Peyer's patch (tissue), 4 donors: ENCODE results near the gene SLC30A2. TPM values are rescaled to one million over a fixed set of nuclear protein-coding genes. Genes with fewer than 3 reads are reported as not detected.

Experiments used
- DNase-seq, 3 donors: peaks; one replicate each; pipeline ENCODE4 v3.0.0-alpha.2; 2017 to 2019
- H3K27ac ChIP-seq, 4 donors: fragments of 200-600 bp; sonication (generic); one replicate each; pipeline ENCODE4 v1.5.1; 2016 to 2019
- H3K27me3 ChIP-seq, 2 donors: fragments of 200-600 bp; sonication (generic); one replicate each; pipeline ENCODE4 v1.5.1; 2019
- H3K36me3 ChIP-seq, 3 donors: fragments of 200-600 bp; sonication (generic); one replicate each; pipeline ENCODE4 v1.5.1; 2016 to 2019
- H3K4me1 ChIP-seq, 4 donors: fragments of 200-600 bp; sonication (generic); one replicate each; pipeline ENCODE4 v1.5.1; 2016 to 2019
- H3K4me3 ChIP-seq, 4 donors: fragments of 200-600 bp; sonication (generic); 1 replicate in 3 of 4; 2 replicates in 1 of 4; pipeline ENCODE4 v1.5.1; 2016 to 2019; ENCODE audit warnings: mild to moderate bottlenecking in 1 of 4
- H3K9me3 ChIP-seq, 4 donors: fragments of 200-600 bp; sonication (generic); one replicate each; pipeline ENCODE4 v1.5.1; 2016 to 2019; ENCODE audit warnings: mild to moderate bottlenecking in 1 of 4
- POLR2A ChIP-seq, 2 donors: fragments of 450-650 bp; IDR thresholded peaks; one replicate each; pipeline ENCODE4 v1.5.1; 2017; ENCODE audit warnings: antibody characterized with exemption in 2 of 2, mild to moderate bottlenecking in 2 of 2, moderate library complexity in 2 of 2
- total RNA-seq, 4 donors: library from RNA; depleted of rRNA; stranded (reverse); fragments of >200 nt; gene quantifications; one replicate each; pipeline ENCODE4 v1.1.0, GENCODE V29; 2016
- TF ChIP-seq, protein P1 (sequence below), 6 experiments: fragments of 450-650 bp in 4 of 6; fragments of 200-600 bp in 2 of 6; sonication (generic) in 1 of 6; IDR thresholded peaks; one replicate each; pipeline ENCODE4 v1.5.1; 2017 to 2019; ENCODE audit warnings: antibody characterized with exemption in 6 of 6, mild to moderate bottlenecking in 3 of 6, moderate library complexity in 1 of 6

Gene SLC30A2
- total RNA-seq, 4 donors from 2014 or later = 0.18 to 13.2 (median 1.7) TPM; not detected in 1

DNA sequence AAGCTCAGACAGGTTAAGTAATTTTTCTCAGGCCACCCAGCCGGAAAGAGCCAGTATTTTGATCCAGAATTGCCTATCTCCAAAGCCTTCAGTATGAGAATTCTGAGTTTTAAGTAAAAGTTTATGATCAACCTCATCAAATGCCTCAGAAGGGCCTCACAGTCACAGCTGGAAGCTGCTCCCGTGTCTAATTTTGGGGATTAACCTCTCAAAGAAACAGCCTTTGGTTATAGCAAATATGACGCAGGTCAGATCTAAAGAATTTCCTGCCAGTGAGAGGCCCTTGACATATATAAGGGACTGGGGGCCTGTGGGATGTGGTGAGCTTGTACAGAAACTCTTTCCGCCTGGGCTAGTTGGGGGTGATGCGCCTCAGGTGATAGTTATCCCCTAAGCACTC is 22.1 kb downstream of the SLC30A2 start:
- TF ChIP-seq, protein P1, sequence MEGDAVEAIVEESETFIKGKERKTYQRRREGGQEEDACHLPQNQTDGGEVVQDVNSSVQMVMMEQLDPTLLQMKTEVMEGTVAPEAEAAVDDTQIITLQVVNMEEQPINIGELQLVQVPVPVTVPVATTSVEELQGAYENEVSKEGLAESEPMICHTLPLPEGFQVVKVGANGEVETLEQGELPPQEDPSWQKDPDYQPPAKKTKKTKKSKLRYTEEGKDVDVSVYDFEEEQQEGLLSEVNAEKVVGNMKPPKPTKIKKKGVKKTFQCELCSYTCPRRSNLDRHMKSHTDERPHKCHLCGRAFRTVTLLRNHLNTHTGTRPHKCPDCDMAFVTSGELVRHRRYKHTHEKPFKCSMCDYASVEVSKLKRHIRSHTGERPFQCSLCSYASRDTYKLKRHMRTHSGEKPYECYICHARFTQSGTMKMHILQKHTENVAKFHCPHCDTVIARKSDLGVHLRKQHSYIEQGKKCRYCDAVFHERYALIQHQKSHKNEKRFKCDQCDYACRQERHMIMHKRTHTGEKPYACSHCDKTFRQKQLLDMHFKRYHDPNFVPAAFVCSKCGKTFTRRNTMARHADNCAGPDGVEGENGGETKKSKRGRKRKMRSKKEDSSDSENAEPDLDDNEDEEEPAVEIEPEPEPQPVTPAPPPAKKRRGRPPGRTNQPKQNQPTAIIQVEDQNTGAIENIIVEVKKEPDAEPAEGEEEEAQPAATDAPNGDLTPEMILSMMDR (IDR thresholded peaks at IDR 0.05) = no peak
- TF ChIP-seq POLR2A (IDR thresholded peaks at IDR 0.05) = no peak
- H3K27ac ChIP-seq = no peak overlapping the region
- no peaks in the 10 kb centered on the region for H3K36me3 ChIP-seq
- H3K27me3 ChIP-seq = no peaks in the 10 kb centered on the region
- no peaks in the 10 kb centered on the region for H3K4me1 ChIP-seq
- no peaks in the 10 kb centered on the region for H3K9me3 ChIP-seq
- no peak overlapping the region for H3K4me3 ChIP-seq
- no peak for DNase-seq

DNA sequence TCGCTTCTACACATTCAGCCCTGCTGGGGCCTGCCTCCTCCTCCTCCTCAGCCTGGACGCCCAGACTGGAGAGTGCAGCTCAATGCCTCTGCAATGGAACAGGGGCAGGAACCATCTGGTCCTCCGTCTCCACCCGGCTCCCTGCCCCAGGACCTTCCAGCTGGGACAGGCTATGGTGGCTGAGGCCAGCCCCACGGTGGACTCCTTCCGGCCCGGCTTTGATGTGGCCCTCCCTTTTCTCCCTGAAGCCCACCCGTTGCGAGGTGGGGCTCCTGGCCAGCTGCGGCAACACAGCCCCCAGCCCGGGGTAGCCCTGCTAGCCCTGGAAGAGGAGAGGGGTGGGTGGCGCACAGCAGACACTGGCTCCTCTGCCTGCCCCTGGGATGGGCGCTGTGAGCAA is 22.9 kb downstream of the SLC30A2 start:
- TF ChIP-seq, protein P1 (IDR thresholded peaks at IDR 0.05) = no peak
- TF ChIP-seq POLR2A (IDR thresholded peaks at IDR 0.05) = no peak
- Histone ChIP-seq H3K27ac (no peak overlapping the region), H3K4me3 (no peak overlapping the region), H3K36me3 (no peaks in the 10 kb centered on the region), H3K27me3 (no peaks in the 10 kb centered on the region), H3K4me1 (no peaks in the 10 kb centered on the region), H3K9me3 (no peaks in the 10 kb centered on the region)
- no peak for DNase-seq

DNA sequence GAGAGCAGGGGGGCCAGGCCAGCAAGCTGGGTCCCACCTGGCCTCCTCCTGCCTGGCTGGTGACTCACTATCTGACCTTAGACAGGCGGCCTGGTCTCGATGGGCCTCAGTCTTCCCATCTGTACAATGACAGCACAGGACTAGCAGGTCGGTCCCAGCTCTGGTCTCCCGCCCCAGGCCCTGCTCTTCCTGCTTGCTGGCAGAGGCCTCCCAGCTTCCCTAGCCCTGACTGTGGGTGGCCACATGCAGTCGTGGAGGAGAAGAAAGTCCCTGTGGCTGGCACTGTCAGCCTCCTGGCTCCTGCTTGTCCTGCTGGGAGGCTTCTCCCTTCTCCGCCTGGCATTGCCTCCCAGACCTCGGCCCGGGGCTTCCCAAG is 23.5 kb downstream of the SLC30A2 start:
- no peak overlapping the region for H3K4me3 ChIP-seq
- no peaks in the 10 kb centered on the region for H3K27me3 ChIP-seq
- H3K36me3 ChIP-seq = no peaks in the 10 kb centered on the region
- no peak overlapping the region for H3K27ac ChIP-seq
- no peaks in the 10 kb centered on the region for H3K4me1 ChIP-seq
- DNase-seq = no peak
- H3K9me3 ChIP-seq = no peaks in the 10 kb centered on the region
- TF ChIP-seq, protein P1 (IDR thresholded peaks at IDR 0.05) = no peak
- no peak for TF ChIP-seq POLR2A (IDR thresholded peaks at IDR 0.05)

DNA sequence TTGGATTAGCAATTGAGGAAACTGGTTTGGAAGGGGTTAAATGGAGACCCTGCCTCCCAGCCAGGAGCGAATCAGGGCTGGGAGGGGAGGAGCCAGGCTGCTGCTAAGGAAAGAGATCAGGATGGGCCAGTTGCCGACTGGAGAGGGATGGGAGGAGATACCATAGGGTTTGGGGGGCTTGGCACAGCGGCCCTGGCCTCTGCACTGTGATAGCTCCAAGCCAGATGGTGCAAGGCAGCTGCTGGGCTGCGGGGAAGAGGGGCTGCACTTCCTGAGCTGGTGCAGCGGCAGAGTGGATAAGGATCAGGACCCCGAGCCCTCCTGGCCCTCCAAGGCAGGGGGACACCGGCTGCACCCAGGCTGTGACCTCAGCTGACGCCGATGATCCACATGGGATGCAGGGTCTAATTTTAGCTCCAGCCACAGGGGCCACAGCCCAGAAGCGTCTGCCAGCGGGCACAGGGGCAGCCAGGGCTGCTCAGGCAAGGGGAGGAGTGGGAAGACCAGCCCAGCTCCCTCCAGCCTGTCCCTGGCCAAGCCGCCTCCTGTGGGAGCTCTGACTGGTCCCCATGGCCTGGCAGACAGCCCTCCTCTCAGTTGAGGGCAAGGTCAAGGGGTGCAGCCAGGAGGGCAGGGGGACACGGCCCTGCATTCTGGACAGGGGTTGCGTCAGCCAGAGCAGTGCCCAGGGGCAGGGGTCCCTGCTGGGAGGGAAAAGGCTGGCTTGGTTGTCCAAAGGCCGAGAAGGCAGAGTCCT is 24.1 kb downstream of the SLC30A2 start, which contains the start of gene EXTL1:
Gene EXTL1 (plus strand): TSS at position 129 of the 757 bp plus-strand sequence. CDS start 872 bp downstream, outside the sequence.
- Histone ChIP-seq H3K27me3 (no peaks in the 10 kb centered on the region), H3K27ac (no peak within 1 kb of the TSS), H3K4me1 (no peaks in the 10 kb centered on the region), H3K9me3 (no peaks in the 10 kb centered on the region), H3K4me3 (peak within 1 kb of the TSS in 1 of 4 donors; percentile 9), H3K36me3 (no peaks in the 10 kb centered on the region)
- DNase-seq = no peak
- TF ChIP-seq, protein P1 (IDR thresholded peaks at IDR 0.05) = no peak
- no peak for TF ChIP-seq POLR2A (IDR thresholded peaks at IDR 0.05)

DNA sequence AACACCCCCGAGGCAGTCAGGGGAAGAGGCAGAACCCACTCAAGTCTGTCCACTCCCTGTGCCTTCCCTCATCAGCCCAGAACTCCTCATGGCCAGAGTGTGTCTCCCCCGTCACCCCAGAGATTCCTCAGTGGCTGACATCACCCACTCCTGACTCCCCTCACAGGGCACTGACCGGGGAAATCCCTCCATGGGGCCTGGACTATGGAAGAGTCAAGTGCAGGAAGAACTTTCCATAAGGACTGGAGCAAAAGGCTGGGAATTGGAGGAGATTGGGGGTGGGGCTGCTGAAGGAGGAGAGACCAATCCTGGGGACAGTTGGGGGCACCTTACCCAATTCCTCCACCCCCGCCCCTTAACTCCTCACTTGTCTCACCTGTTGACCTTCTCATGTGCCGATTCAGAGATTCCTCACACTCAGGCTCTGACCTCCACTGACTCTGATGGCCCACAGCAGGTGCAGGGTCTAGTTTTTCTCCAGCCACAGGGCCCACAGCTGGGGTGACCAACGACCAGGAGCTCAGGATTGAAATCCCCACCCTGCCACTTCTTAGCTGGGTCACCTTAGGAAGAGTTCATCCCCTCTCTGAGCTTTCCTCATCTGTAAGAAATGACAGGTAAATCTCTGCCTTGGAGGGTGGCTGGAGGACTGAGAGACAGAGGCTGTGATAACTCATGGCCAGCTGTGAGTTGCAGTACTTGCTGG is 24.8 kb downstream of the SLC30A2 start:
- H3K4me3 ChIP-seq = no peak overlapping the region
- H3K27me3 ChIP-seq = no peaks in the 10 kb centered on the region
- H3K9me3 ChIP-seq = no peaks in the 10 kb centered on the region
- H3K27ac ChIP-seq = no peak overlapping the region
- no peak for DNase-seq
- no peaks in the 10 kb centered on the region for H3K36me3 ChIP-seq
- TF ChIP-seq POLR2A (IDR thresholded peaks at IDR 0.05) = no peak
- TF ChIP-seq, protein P1 (IDR thresholded peaks at IDR 0.05) = no peak
- H3K4me1 ChIP-seq = no peaks in the 10 kb centered on the region
